Panc1 (cell line): ENCODE data around the gene UBE2Q1.

ENCODE experiments used
- REST ChIP-seq, 2 experiments: IDR thresholded peaks; 2 replicates each; pipeline ENCODE4 v1.6.1; 2011 to 2012; ENCODE audit warnings: low read depth in 2 of 2, control low read depth in 1 of 2, low read length in 1 of 2, mild to moderate bottlenecking in 1 of 2, moderate library complexity in 1 of 2; ENCODE audit not compliant: insufficient read depth in 1 of 2
- SIN3A ChIP-seq: IDR thresholded peaks from 2 replicates; pipeline ENCODE4 v1.6.1; 2012; ENCODE audit warnings: low read depth, mild to moderate bottlenecking, low read length, moderate library complexity, borderline replicate concordance; ENCODE audit not compliant: insufficient read depth
- TCF7L2 ChIP-seq: IDR thresholded peaks from 2 replicates; pipeline ENCODE4 v1.6.1; 2011; ENCODE audit warnings: mild to moderate bottlenecking, low read depth, low read length, inconsistent platforms
- TF ChIP-seq, protein P1 (sequence below): fragments of 450-650 bp; IDR thresholded peaks from 2 replicates; pipeline ENCODE4 v1.5.1; 2017; ENCODE audit warnings: mild to moderate bottlenecking

GRCh38 chr1:154571244-154571963, 12.9 kb upstream of the UBE2Q1 start:
- no peak for TF ChIP-seq REST (IDR thresholded peaks at IDR 0.05; ENCODE audit: insufficient read depth in 1 of 2, low read depth in 2 of 2, low read length in 1 of 2)
- TF ChIP-seq, protein P1, sequence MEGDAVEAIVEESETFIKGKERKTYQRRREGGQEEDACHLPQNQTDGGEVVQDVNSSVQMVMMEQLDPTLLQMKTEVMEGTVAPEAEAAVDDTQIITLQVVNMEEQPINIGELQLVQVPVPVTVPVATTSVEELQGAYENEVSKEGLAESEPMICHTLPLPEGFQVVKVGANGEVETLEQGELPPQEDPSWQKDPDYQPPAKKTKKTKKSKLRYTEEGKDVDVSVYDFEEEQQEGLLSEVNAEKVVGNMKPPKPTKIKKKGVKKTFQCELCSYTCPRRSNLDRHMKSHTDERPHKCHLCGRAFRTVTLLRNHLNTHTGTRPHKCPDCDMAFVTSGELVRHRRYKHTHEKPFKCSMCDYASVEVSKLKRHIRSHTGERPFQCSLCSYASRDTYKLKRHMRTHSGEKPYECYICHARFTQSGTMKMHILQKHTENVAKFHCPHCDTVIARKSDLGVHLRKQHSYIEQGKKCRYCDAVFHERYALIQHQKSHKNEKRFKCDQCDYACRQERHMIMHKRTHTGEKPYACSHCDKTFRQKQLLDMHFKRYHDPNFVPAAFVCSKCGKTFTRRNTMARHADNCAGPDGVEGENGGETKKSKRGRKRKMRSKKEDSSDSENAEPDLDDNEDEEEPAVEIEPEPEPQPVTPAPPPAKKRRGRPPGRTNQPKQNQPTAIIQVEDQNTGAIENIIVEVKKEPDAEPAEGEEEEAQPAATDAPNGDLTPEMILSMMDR = no peak
- TF ChIP-seq SIN3A = no peak
- TF ChIP-seq TCF7L2 = no peak
